HFFc6 (cell line): ENCODE data around the gene DIO2. TPM values are rescaled to one million over a fixed set of nuclear protein-coding genes. Genes with fewer than 3 reads are reported as not detected.

Experiments
- DNase-seq: peaks from one replicate; pipeline ENCODE4 v3.0.0-alpha.2; 2018
- H3K27ac Mint-ChIP-seq: 2 replicates; pipeline ENCODE4 v1.8.0; 2020; ENCODE audit warnings: mild to moderate bottlenecking, mixed read lengths
- H3K27me3 Mint-ChIP-seq: 2 replicates; pipeline ENCODE4 v1.8.0; 2021; ENCODE audit warnings: mild to moderate bottlenecking, moderate library complexity, mixed read lengths; ENCODE audit not compliant: insufficient read depth
- H3K36me3 Mint-ChIP-seq: 2 replicates; pipeline ENCODE4 v1.8.0; 2021; ENCODE audit warnings: low read depth, mixed read lengths
- H3K4me1 Mint-ChIP-seq: 2 replicates; pipeline ENCODE4 v1.8.0; 2020; ENCODE audit warnings: low read depth, mixed read lengths
- H3K4me3 Mint-ChIP-seq: 2 replicates; pipeline ENCODE4 v1.8.0; 2020; ENCODE audit warnings: mild to moderate bottlenecking, moderate library complexity, mixed read lengths
- H3K9me3 Mint-ChIP-seq: 2 replicates; pipeline ENCODE4 v1.8.0; 2020; ENCODE audit warnings: mild to moderate bottlenecking, mixed read lengths
- CTCF ChIP-seq: fragments of 200-600 bp; sonication (generic); IDR thresholded peaks from 2 replicates; pipeline ENCODE4 v1.5.0; 2021; ENCODE audit warnings: antibody characterized with exemption, mild to moderate bottlenecking
- total RNA-seq, 6 experiments: library from RNA; stranded (reverse); fragmentation: NEBNext Ultra II Directional; extraction: Animal tissue kit (Norgen Biotek cat#: 25700); gene quantifications; 2 replicates in 1 of 6; 3 replicates in 5 of 6; pipeline ENCODE4 v1.2.3, GENCODE V29; 2021

The DIO2 gene
- total RNA-seq, 6 experiments from 2014 or later = 64.1 to 106 (median 70.3) TPM

- TF ChIP-seq CTCF = no peak
- Mint-ChIP-seq H3K27ac (no peak overlapping the region), H3K27me3 (peaks cover 4% of the 10 kb centered on the region; the same call in 1 of the 2 replicates), H3K4me3 (no peak overlapping the region), H3K36me3 (peaks cover 10% of the 10 kb centered on the region), H3K4me1 (no peaks in the 10 kb centered on the region), H3K9me3 (no peaks in the 10 kb centered on the region)
- DNase-seq = no peak
These were observed 11.2 kb downstream of the DIO2 start for GRCh38 chr14:80200093-80200492.

GRCh38 chr14:80188571-80188970, 22.7 kb downstream of the DIO2 start:
- Mint-ChIP-seq H3K4me3 (no peak overlapping the region), H3K9me3 (no peaks in the 10 kb centered on the region), H3K27ac (no peak overlapping the region), H3K27me3 (peaks cover 2% of the 10 kb centered on the region; the same call in 1 of the 2 replicates), H3K4me1 (no peaks in the 10 kb centered on the region), H3K36me3 (no peaks in the 10 kb centered on the region)
- DNase-seq = no peak
- no peak for TF ChIP-seq CTCF

GRCh38 chr14:80186301-80186800, 25.0 kb downstream of the DIO2 start:
- no peak for DNase-seq
- Mint-ChIP-seq H3K4me1 (no peaks in the 10 kb centered on the region), H3K4me3 (no peak overlapping the region), H3K27ac (no peak overlapping the region), H3K27me3 (peaks cover 6% of the 10 kb centered on the region; the same call in 1 of the 2 replicates), H3K36me3 (no peaks in the 10 kb centered on the region), H3K9me3 (no peaks in the 10 kb centered on the region)
- no peak for TF ChIP-seq CTCF

GRCh38 chr14:80176893-80177292, 34.4 kb downstream of the DIO2 start:
- Mint-ChIP-seq H3K27me3 (peaks cover 2% of the 10 kb centered on the region; the same call in 1 of the 2 replicates), H3K27ac (no peak overlapping the region), H3K36me3 (no peaks in the 10 kb centered on the region), H3K4me3 (no peak overlapping the region), H3K4me1 (peaks cover 11% of the 10 kb centered on the region; the same call in 1 of the 2 replicates), H3K9me3 (no peaks in the 10 kb centered on the region)
- TF ChIP-seq CTCF = no peak
- DNase-seq = no peak

GRCh38 chr14:80172375-80173051, 38.8 kb downstream of the DIO2 start:
- Mint-ChIP-seq H3K27me3 (peaks cover 2% of the 10 kb centered on the region; the same call in 1 of the 2 replicates), H3K4me1 (peaks cover 11% of the 10 kb centered on the region; the same call in 1 of the 2 replicates), H3K36me3 (no peaks in the 10 kb centered on the region), H3K9me3 (no peaks in the 10 kb centered on the region), H3K27ac (no peak overlapping the region), H3K4me3 (no peak overlapping the region)
- TF ChIP-seq CTCF = no peak
- DNase-seq = no peak
